OCI-LY1 (cell line): ENCODE measurements around the gene BTG3.

ENCODE experiments used
- EZH2 ChIP-seq: fragments of 200-600 bp; sonication (generic), shearing (Covaris generic); IDR thresholded peaks from 2 replicates; pipeline ENCODE4 v1.8.0; 2017; ENCODE audit warnings: borderline replicate concordance, mixed run types, mild to moderate bottlenecking, antibody characterized with exemption, low read length, moderate library complexity, mixed read lengths
- TF ChIP-seq, protein P1 (sequence below): fragments of 200-600 bp; sonication (generic), shearing (Covaris generic); IDR thresholded peaks from 2 replicates; pipeline ENCODE4 v1.5.1; 2017; ENCODE audit warnings: mild to moderate bottlenecking, antibody characterized with exemption, low read length, moderate library complexity, mixed read lengths

DNA sequence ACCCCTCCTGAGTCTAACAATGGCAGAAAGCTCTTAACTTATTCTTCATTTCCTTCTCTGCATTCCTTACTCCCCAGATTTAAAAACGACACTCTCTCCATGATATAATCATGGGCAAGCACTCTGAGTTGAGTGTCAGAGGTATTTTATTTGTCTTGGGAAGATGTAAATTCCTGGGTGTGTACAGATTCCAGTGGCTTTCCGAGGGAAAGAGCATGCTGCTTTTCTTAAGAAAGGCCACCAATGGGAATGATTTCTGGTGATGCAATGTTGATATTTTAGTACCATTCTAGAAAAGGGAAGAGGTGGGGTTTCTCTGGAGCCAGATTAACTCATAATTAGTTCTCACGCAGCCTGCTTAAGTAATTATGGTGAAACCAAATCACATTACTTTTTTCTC lies 47.8 kb upstream of the BTG3 start:
- TF ChIP-seq, protein P1, sequence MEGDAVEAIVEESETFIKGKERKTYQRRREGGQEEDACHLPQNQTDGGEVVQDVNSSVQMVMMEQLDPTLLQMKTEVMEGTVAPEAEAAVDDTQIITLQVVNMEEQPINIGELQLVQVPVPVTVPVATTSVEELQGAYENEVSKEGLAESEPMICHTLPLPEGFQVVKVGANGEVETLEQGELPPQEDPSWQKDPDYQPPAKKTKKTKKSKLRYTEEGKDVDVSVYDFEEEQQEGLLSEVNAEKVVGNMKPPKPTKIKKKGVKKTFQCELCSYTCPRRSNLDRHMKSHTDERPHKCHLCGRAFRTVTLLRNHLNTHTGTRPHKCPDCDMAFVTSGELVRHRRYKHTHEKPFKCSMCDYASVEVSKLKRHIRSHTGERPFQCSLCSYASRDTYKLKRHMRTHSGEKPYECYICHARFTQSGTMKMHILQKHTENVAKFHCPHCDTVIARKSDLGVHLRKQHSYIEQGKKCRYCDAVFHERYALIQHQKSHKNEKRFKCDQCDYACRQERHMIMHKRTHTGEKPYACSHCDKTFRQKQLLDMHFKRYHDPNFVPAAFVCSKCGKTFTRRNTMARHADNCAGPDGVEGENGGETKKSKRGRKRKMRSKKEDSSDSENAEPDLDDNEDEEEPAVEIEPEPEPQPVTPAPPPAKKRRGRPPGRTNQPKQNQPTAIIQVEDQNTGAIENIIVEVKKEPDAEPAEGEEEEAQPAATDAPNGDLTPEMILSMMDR, result no peak
- TF ChIP-seq EZH2, result no peak
